Hepatocyte (in vitro differentiated cells): ENCODE data around the gene SLC17A2. TPM values are rescaled to one million over a fixed set of nuclear protein-coding genes. Genes with fewer than 3 reads are reported as not detected.

Experiments
- DNase-seq: peaks from one replicate; pipeline ENCODE4 v3.0.0-alpha.2; 2016; ENCODE audit warnings: low spot score
- H2AFZ ChIP-seq: fragments of 200-600 bp; sonication (generic); 2 replicates; pipeline ENCODE4 v1.6.0; 2016; ENCODE audit warnings: antibody characterized with exemption, mild to moderate bottlenecking
- H3K27ac ChIP-seq: fragments of 200-600 bp; sonication (generic); 2 replicates; pipeline ENCODE4 v1.5.1; 2016; ENCODE audit warnings: mild to moderate bottlenecking
- H3K27me3 ChIP-seq: fragments of 200-600 bp; sonication (generic); 2 replicates; pipeline ENCODE4 v1.6.1; 2016
- H3K36me3 ChIP-seq: fragments of 200-600 bp; sonication (generic); replicated peaks from 2 replicates; pipeline ENCODE4 v1.5.1; 2016; ENCODE audit warnings: low read depth; ENCODE audit not compliant: insufficient read depth
- H3K4me1 ChIP-seq: fragments of 200-600 bp; sonication (generic); 2 replicates; pipeline ENCODE4 v1.5.1; 2016; ENCODE audit warnings: mild to moderate bottlenecking, moderate library complexity; ENCODE audit not compliant: insufficient read depth
- H3K4me2 ChIP-seq: fragments of 200-600 bp; sonication (generic); 2 replicates; pipeline ENCODE4 v1.6.0; 2016
- H3K4me3 ChIP-seq: fragments of 200-600 bp; sonication (generic); 2 replicates; pipeline ENCODE4 v1.5.1; 2016; ENCODE audit warnings: mild to moderate bottlenecking
- H3K79me2 ChIP-seq: fragments of 200-600 bp; sonication (generic); 2 replicates; pipeline ENCODE4 v1.6.0; 2017; ENCODE audit warnings: mild to moderate bottlenecking
- H3K9me2 ChIP-seq: fragments of 200-600 bp; sonication (generic); replicated peaks from 2 replicates; pipeline ENCODE4 v1.6.0; 2017; ENCODE audit warnings: mild to moderate bottlenecking; ENCODE audit not compliant: insufficient read depth
- H3K9me3 ChIP-seq: fragments of 200-600 bp; sonication (generic); 2 replicates; pipeline ENCODE4 v1.5.1; 2016; ENCODE audit warnings: low read depth, mild to moderate bottlenecking
- H4K20me1 ChIP-seq: fragments of 200-600 bp; sonication (generic); 2 replicates; pipeline ENCODE4 v1.6.0; 2016; ENCODE audit warnings: mild to moderate bottlenecking; ENCODE audit not compliant: insufficient read depth, poor library complexity, severe bottlenecking
- EZH2 ChIP-seq: fragments of 200-600 bp; sonication (generic); IDR thresholded peaks from 2 replicates; pipeline ENCODE4 v1.6.1; 2016; ENCODE audit warnings: antibody characterized with exemption, mild to moderate bottlenecking, borderline replicate concordance
- EZH2phosphoT487 ChIP-seq: fragments of 200-600 bp; sonication (generic); IDR thresholded peaks from one replicate; pipeline ENCODE4 v1.6.1; 2018; ENCODE audit warnings: antibody characterized with exemption, mild to moderate bottlenecking, low read depth, moderate library complexity; ENCODE audit not compliant: unreplicated experiment, severe bottlenecking
- WGBS: methylation state at CpG from one replicate; pipeline ENCODE4 v1.1.6; 2016; ENCODE audit warnings: low lambda C conversion rate; ENCODE audit errors: missing lambda C conversion rate; 5-methylcytosine and 5-hydroxymethylcytosine counted together
- polyA plus RNA-seq: library from polyadenylated mRNA; unstranded; fragments of >200 nt; fragmentation: Nextera tagmentation; extraction: Ambion mirVana; gene quantifications from 2 replicates; pipeline ENCODE4 v1.2.1, GENCODE V29; 2016
- total RNA-seq: library from RNA; depleted of rRNA; stranded (reverse); fragments of >200 nt; gene quantifications from 2 replicates; pipeline ENCODE4 v1.2.3, GENCODE V29; 2014
- TF ChIP-seq, protein P1 (sequence below): fragments of 200-600 bp; sonication (generic); IDR thresholded peaks from 2 replicates; pipeline ENCODE4 v1.5.1; 2016; ENCODE audit warnings: antibody characterized with exemption, mild to moderate bottlenecking; ENCODE audit not compliant: poor library complexity

The SLC17A2 gene
- total and polyA plus RNA-seq, 2 experiments from 2014 or later: 2.8 to 6.4 TPM

DNA sequence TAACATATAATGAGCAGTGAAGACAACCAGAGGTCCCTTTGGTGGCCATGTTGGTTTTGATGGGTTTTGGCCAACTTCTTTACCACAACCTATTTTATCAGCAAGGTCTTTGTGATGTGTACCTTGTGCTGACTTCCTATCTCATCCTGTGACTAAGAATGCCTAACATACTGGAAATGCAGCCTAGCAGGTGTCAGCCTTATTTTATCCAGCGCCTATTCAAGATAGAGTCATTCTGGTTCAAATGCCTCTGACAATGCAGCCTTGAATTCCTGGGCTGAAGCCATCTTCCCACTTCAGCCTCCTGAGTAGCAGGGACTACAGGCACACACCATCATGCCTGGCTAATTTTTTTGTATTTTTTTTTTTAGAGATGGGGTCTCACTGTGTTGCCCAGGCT lies 24.3 kb upstream of the SLC17A2 start:
- WGBS: 71% methylated on average over 1 of the region's 1 CpG
- no peaks in the 10 kb centered on the region for H4K20me1 ChIP-seq
- TF ChIP-seq, protein P1, sequence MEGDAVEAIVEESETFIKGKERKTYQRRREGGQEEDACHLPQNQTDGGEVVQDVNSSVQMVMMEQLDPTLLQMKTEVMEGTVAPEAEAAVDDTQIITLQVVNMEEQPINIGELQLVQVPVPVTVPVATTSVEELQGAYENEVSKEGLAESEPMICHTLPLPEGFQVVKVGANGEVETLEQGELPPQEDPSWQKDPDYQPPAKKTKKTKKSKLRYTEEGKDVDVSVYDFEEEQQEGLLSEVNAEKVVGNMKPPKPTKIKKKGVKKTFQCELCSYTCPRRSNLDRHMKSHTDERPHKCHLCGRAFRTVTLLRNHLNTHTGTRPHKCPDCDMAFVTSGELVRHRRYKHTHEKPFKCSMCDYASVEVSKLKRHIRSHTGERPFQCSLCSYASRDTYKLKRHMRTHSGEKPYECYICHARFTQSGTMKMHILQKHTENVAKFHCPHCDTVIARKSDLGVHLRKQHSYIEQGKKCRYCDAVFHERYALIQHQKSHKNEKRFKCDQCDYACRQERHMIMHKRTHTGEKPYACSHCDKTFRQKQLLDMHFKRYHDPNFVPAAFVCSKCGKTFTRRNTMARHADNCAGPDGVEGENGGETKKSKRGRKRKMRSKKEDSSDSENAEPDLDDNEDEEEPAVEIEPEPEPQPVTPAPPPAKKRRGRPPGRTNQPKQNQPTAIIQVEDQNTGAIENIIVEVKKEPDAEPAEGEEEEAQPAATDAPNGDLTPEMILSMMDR: no peak
- TF ChIP-seq EZH2phosphoT487 (no peak), EZH2 (no peak)
- no peaks in the 10 kb centered on the region for H3K36me3 ChIP-seq
- peaks cover 11% of the 10 kb centered on the region for H3K4me1 ChIP-seq
- H3K27ac ChIP-seq: no peak overlapping the region
- no peaks in the 10 kb centered on the region for H3K9me2 ChIP-seq
- no peak for DNase-seq
- no peak overlapping the region for H3K4me2 ChIP-seq
- no peaks in the 10 kb centered on the region for H3K79me2 ChIP-seq
- H3K27me3 ChIP-seq: no peaks in the 10 kb centered on the region
- no peaks in the 10 kb centered on the region for H3K9me3 ChIP-seq
- no peak overlapping the region for H3K4me3 ChIP-seq
- no peak overlapping the region for H2AFZ ChIP-seq

DNA sequence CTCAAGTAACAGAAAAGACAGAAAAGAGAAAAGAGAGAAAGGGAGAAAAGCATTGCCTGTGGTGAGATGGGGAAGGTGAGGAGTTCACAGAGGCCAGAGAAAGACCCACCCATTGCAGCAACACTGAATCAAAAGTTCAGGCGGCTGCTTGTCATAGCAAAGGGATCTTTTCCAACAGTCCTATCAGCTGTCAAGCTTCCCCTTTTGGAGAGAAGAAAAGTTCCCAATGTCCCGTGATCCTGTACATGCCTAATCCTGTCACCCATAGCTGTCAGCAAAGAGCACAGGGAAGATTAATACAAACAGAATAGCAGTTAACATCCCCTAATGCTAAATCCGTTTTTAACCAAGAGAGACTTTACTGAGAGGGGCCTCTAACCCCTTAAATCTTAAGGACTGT lies 23.2 kb upstream of the SLC17A2 start:
- no peak overlapping the region for H3K27ac ChIP-seq

DNA sequence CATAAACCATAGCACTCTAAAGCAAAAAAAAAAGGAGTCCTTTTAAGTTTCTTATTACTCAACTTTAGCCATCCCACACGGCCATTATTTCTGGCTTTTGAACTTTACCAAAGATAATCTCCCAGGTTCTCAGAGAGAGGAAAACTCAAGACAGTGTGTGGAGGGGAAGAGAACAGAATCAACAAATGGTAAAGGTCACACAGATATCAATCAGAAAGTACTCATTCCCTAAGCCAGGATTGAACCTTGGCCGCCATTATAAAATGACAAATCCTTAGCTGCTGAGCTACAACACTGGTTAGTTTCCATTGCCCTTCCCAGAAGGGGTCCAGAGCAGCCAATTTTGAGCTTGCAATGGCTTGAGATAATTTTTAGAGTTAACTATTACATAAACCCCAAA lies 22.0 kb upstream of the SLC17A2 start:
- peak overlapping the region; percentile 49 for H3K27ac ChIP-seq
- DNase-seq: peak; percentile 26

More for the DNA sequence above, 23.2 kb upstream of the SLC17A2 start:
- Histone ChIP-seq H3K9me2 (no peaks in the 10 kb centered on the region), H3K4me1 (peaks cover 3% of the 10 kb centered on the region), H2AFZ (no peak overlapping the region), H3K36me3 (no peaks in the 10 kb centered on the region), H3K27me3 (no peaks in the 10 kb centered on the region), H3K9me3 (no peaks in the 10 kb centered on the region), H3K4me3 (no peak overlapping the region), H4K20me1 (no peaks in the 10 kb centered on the region), H3K79me2 (no peaks in the 10 kb centered on the region), H3K4me2 (no peak overlapping the region)
- 87% methylated on average over 3 of the region's 3 CpGs for WGBS
- TF ChIP-seq, protein P1: no peak
- TF ChIP-seq EZH2phosphoT487: no peak
- no peak for TF ChIP-seq EZH2
- DNase-seq: no peak

More for the DNA sequence above, 22.0 kb upstream of the SLC17A2 start:
- Histone ChIP-seq H3K4me2 (peak overlapping the region; percentile 33), H3K9me3 (no peaks in the 10 kb centered on the region), H3K9me2 (no peaks in the 10 kb centered on the region), H3K27me3 (no peaks in the 10 kb centered on the region), H3K4me1 (no peaks in the 10 kb centered on the region), H3K79me2 (no peaks in the 10 kb centered on the region), H4K20me1 (no peaks in the 10 kb centered on the region), H3K4me3 (no peak overlapping the region), H3K36me3 (no peaks in the 10 kb centered on the region), H2AFZ (no peak overlapping the region)
- TF ChIP-seq EZH2phosphoT487 (no peak), EZH2 (no peak)
- TF ChIP-seq, protein P1: no peak
- WGBS: 51% methylated on average over 2 of the region's 2 CpGs
